CD4-positive, alpha-beta T cell treated with Interleukin-6 for 4 hours (primary cell): ENCODE results near the gene TMPRSS3.

Source experiments
- DNase-seq: peaks from one replicate; pipeline ENCODE4 v3.0.0-alpha.2; 2020; ENCODE audit warnings: mixed read lengths

The TMPRSS3 gene

DNA sequence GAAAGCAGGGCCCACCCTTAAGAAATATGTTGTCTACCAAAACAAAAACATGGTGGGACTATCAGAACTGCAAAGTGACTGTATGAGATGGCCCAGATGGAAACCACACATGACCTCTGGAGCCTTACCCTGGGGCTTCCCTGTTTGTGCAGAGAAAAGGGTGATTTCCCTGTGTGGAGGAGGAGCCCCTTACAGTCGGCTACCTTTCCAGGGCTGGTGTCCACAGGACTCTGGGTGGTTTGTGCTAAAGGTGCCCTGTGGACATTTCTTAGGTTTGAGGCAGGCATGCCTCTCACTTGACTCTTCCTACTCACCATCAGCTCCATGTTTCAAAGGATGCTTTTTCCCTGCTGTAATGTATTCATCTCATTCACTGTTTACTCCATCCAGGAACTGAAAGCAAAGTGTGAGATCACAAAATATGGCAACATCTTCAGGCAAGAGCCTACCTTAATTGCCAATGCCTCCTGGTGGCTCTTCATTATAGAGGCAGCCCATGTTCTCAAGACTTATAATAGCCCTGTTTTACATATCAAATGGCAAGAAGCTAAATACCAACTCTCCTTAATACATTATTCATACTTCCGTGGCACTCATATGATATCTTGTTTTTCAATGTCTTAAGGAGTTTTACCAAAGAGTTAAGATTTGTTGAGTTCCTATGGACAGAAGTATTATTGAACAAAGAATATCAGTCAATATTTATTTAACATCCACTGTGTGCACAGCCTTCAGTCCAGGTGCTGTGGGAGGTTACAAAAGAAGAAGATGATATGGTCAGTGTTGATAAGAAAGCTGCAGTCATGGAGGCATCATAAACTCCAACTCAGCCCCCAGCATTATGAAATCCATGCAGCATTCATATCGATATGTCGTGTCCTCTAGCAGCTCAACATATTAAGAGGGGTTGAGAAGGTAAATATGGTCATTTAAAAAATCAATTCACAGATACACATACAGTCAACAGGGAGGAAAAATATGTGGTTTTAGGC is 65.2 kb downstream of the TMPRSS3 start:
- DNase-seq: no peak

DNA sequence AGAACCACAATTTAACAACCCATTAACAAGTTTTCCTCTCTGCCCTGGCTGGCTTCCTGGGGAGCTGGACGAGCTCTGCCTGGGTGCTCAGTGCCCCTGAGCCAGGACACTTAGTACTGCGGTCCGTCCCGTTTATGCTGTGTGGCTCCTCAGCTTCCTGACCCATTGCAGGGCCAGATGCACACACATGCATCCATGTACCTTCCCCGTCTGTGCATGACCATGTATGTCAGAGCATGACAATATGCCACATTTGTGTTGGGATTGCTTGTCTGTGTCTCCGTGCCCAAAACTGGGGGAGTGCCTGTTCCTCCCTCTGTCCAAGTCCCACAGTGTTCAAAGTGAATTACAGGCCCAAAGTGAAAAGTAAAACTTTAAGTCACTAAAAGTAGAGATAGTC is 71.0 kb downstream of the TMPRSS3 start:
- no peak for DNase-seq
